HepG2 (cell line): ENCODE measurements around the gene CD300A.

ENCODE experiments used
- ATF7-NPFF ChIP-seq: sonication (generic); formaldehyde crosslinking; IDR thresholded peaks from 2 replicates; pipeline ENCODE4 v1.8.1; 2023; ENCODE audit warnings: mild to moderate bottlenecking, low read depth, missing genetic modification reagents, moderate library complexity
- BRCA1 ChIP-seq: sonication (generic); formaldehyde crosslinking; IDR thresholded peaks from 2 replicates; pipeline ENCODE4 v1.4.0; 2020; ENCODE audit warnings: missing genetic modification reagents
- NCOA2 ChIP-seq: sonication (generic); formaldehyde crosslinking; IDR thresholded peaks from 2 replicates; pipeline ENCODE4 v1.8.0; 2022; ENCODE audit warnings: inconsistent platforms
- TCF7L2 ChIP-seq: IDR thresholded peaks from 2 replicates; pipeline ENCODE4 v1.6.1; 2011; ENCODE audit warnings: mild to moderate bottlenecking, low read depth, low read length, moderate library complexity
- ZBTB7A ChIP-seq: sonication (generic); formaldehyde crosslinking; IDR thresholded peaks from 2 replicates; pipeline ENCODE4 v1.8.0; 2022; ENCODE audit warnings: mild to moderate bottlenecking, missing genetic modification reagents
- ZBTB8A ChIP-seq: sonication (generic); formaldehyde crosslinking; IDR thresholded peaks from 2 replicates; pipeline ENCODE4 v1.4.0; 2020; ENCODE audit warnings: mild to moderate bottlenecking, low read depth, missing genetic modification reagents, borderline replicate concordance
- ZNF143 ChIP-seq: sonication (generic); formaldehyde crosslinking; IDR thresholded peaks from 2 replicates; pipeline ENCODE4 v1.4.0; 2020; ENCODE audit warnings: missing genetic modification reagents
- ZNF350 ChIP-seq: sonication (generic); formaldehyde crosslinking; IDR thresholded peaks from 2 replicates; pipeline ENCODE4 v1.4.0; 2020; ENCODE audit warnings: mild to moderate bottlenecking, low read depth, missing genetic modification reagents, borderline replicate concordance
- ZNF616 ChIP-seq: sonication (generic); formaldehyde crosslinking; IDR thresholded peaks from 2 replicates; pipeline ENCODE4 v1.5.0; 2020; ENCODE audit warnings: low read depth, mild to moderate bottlenecking, missing genetic modification reagents
- TF ChIP-seq, protein P1 (sequence below): sonication (generic); formaldehyde crosslinking; IDR thresholded peaks from 2 replicates; pipeline ENCODE4 v1.5.0; 2020; ENCODE audit warnings: mild to moderate bottlenecking, missing genetic modification reagents, moderate library complexity
- TF ChIP-seq, protein P2 (sequence below): sonication (generic); formaldehyde crosslinking; IDR thresholded peaks from 2 replicates; pipeline ENCODE4 v1.9.0; 2022; ENCODE audit warnings: missing genetic modification reagents, mild to moderate bottlenecking, borderline replicate concordance
- TF ChIP-seq, protein P3 (sequence below): sonication (generic); formaldehyde crosslinking; IDR thresholded peaks from 2 replicates; pipeline ENCODE4 v1.4.0; 2020; ENCODE audit warnings: missing genetic modification reagents, low read depth, mild to moderate bottlenecking, borderline replicate concordance
- TF ChIP-seq, protein P4 (sequence below): sonication (generic); formaldehyde crosslinking; IDR thresholded peaks from 2 replicates; pipeline ENCODE4 v1.4.0; 2020; ENCODE audit warnings: mild to moderate bottlenecking, missing genetic modification reagents
- TF ChIP-seq, protein P5 (sequence below): sonication (generic); formaldehyde crosslinking; IDR thresholded peaks from 2 replicates; pipeline ENCODE4 v1.4.0; 2020; ENCODE audit warnings: missing genetic modification reagents

DNA sequence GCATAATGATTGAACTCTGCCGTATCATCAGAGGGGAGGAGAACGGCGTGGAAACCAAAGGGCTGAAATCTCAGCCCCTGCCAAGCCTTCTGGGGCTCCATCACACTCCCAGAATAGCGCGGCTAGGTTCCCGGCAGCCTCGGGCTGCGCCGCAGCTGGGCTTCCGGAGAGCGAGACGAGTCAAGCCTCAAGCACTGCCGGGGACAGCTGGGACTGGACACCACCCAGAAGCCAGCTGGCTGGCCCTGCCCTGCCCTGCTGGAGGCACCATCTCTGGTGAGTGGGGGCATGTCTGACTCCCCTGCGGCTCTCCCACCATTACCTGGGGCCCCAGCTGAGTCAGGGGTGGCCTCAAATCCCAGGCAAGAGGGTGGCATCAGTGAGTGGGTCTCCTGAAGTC, 41.8 kb upstream of the CD300A start:
- TF ChIP-seq, protein P1, sequence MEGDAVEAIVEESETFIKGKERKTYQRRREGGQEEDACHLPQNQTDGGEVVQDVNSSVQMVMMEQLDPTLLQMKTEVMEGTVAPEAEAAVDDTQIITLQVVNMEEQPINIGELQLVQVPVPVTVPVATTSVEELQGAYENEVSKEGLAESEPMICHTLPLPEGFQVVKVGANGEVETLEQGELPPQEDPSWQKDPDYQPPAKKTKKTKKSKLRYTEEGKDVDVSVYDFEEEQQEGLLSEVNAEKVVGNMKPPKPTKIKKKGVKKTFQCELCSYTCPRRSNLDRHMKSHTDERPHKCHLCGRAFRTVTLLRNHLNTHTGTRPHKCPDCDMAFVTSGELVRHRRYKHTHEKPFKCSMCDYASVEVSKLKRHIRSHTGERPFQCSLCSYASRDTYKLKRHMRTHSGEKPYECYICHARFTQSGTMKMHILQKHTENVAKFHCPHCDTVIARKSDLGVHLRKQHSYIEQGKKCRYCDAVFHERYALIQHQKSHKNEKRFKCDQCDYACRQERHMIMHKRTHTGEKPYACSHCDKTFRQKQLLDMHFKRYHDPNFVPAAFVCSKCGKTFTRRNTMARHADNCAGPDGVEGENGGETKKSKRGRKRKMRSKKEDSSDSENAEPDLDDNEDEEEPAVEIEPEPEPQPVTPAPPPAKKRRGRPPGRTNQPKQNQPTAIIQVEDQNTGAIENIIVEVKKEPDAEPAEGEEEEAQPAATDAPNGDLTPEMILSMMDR (CRISPR knock-in tag) = no peak
- no peak for TF ChIP-seq ZBTB7A
- TF ChIP-seq, protein P2, sequence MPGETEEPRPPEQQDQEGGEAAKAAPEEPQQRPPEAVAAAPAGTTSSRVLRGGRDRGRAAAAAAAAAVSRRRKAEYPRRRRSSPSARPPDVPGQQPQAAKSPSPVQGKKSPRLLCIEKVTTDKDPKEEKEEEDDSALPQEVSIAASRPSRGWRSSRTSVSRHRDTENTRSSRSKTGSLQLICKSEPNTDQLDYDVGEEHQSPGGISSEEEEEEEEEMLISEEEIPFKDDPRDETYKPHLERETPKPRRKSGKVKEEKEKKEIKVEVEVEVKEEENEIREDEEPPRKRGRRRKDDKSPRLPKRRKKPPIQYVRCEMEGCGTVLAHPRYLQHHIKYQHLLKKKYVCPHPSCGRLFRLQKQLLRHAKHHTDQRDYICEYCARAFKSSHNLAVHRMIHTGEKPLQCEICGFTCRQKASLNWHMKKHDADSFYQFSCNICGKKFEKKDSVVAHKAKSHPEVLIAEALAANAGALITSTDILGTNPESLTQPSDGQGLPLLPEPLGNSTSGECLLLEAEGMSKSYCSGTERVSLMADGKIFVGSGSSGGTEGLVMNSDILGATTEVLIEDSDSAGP (CRISPR knock-in tag) = no peak
- no peak for TF ChIP-seq TCF7L2
- TF ChIP-seq, protein P3, sequence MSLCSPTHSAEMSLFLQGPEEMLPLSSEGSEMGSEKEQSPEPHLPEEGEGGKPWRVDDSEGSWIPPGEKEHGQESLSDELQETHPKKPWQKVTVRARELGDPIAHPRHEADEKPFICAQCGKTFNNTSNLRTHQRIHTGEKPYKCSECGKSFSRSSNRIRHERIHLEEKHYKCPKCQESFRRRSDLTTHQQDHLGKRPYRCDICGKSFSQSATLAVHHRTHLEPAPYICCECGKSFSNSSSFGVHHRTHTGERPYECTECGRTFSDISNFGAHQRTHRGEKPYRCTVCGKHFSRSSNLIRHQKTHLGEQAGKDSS (CRISPR knock-in tag) = no peak
- TF ChIP-seq BRCA1 (CRISPR knock-in tag) = no peak
- no peak for TF ChIP-seq ZNF143
- TF ChIP-seq, protein P4, sequence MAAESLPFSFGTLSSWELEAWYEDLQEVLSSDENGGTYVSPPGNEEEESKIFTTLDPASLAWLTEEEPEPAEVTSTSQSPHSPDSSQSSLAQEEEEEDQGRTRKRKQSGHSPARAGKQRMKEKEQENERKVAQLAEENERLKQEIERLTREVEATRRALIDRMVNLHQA (CRISPR knock-in tag) = no peak
- TF ChIP-seq ATF7-NPFF (CRISPR knock-in tag) = no peak
- TF ChIP-seq NCOA2 (CRISPR knock-in tag) = no peak
- TF ChIP-seq, protein P5, sequence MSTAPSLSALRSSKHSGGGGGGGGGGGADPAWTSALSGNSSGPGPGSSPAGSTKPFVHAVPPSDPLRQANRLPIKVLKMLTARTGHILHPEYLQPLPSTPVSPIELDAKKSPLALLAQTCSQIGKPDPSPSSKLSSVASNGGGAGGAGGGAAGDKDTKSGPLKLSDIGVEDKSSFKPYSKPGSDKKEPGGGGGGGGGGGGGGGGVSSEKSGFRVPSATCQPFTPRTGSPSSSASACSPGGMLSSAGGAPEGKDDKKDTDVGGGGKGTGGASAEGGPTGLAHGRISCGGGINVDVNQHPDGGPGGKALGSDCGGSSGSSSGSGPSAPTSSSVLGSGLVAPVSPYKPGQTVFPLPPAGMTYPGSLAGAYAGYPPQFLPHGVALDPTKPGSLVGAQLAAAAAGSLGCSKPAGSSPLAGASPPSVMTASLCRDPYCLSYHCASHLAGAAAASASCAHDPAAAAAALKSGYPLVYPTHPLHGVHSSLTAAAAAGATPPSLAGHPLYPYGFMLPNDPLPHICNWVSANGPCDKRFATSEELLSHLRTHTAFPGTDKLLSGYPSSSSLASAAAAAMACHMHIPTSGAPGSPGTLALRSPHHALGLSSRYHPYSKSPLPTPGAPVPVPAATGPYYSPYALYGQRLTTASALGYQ (CRISPR knock-in tag) = no peak
- TF ChIP-seq ZBTB8A (CRISPR knock-in tag) = no peak
- TF ChIP-seq ZNF616 (CRISPR knock-in tag) = no peak
- TF ChIP-seq ZNF350 = no peak
